GM12864 (cell line): Measurements from ENCODE around the gene GALNS.

Experiments
- DNase-seq: peaks from one replicate; pipeline ENCODE4 v3.0.0-alpha.2; 2011; ENCODE audit warnings: low read depth
- H3K4me3 ChIP-seq: 2 replicates; pipeline ENCODE4 v1.5.1; 2011; ENCODE audit warnings: mild to moderate bottlenecking, low read depth, low read length, control low read depth
- CTCF ChIP-seq: IDR thresholded peaks from 2 replicates; pipeline ENCODE4 v1.5.1; 2011; ENCODE audit warnings: low read depth, mild to moderate bottlenecking, moderate library complexity, low read length, control low read depth, inconsistent platforms; ENCODE audit errors: missing control alignments

Gene GALNS

GRCh38 chr16:88847654-88848053 is 9.1 kb downstream of the GALNS start:
- DNase-seq: no peak
- no peak for TF ChIP-seq CTCF

GRCh38 chr16:88846088-88846487 is 10.7 kb downstream of the GALNS start:
- TF ChIP-seq CTCF: no peak
- DNase-seq: no peak

More at GRCh38 chr16:88847654-88848053, 9.1 kb downstream of the GALNS start:
- H3K4me3 ChIP-seq: no peak overlapping the region

GRCh38 chr16:88844419-88845036 is 12.2 kb downstream of the GALNS start:
- no peak overlapping the region for H3K4me3 ChIP-seq
- peak; percentile 19 for TF ChIP-seq CTCF
- no peak for DNase-seq

More at GRCh38 chr16:88846088-88846487, 10.7 kb downstream of the GALNS start:
- H3K4me3 ChIP-seq: no peak overlapping the region

- no peak overlapping the region for H3K4me3 ChIP-seq
- TF ChIP-seq CTCF: no peak
- DNase-seq: no peak
These were observed 13.5 kb downstream of the GALNS start for GRCh38 chr16:88843256-88843655.

- TF ChIP-seq CTCF: no peak
- no peak overlapping the region for H3K4me3 ChIP-seq
- DNase-seq: no peak
These were observed 13.9 kb downstream of the GALNS start for GRCh38 chr16:88842806-88843205.

GRCh38 chr16:88842308-88842756 is 14.4 kb downstream of the GALNS start:
- H3K4me3 ChIP-seq: no peak overlapping the region
- no peak for TF ChIP-seq CTCF
- DNase-seq: no peak
